H1 (cell line): Measurements from ENCODE around the gene PTPN13. TPM values are rescaled to one million over a fixed set of nuclear protein-coding genes. Genes with fewer than 3 reads are reported as not detected.

ENCODE experiments used
- CTCF ChIA-PET: fragments of 300-600 bp; sonication (Branson Sonifier 250); formaldehyde crosslinking; loops from one replicate; lab custom pipeline; 2021; ENCODE audit not compliant: partially characterized antibody; lab: Charles Lee
- POLR2A ChIA-PET: fragments of 300-600 bp; sonication (Branson Sonifier 250); formaldehyde crosslinking; loops from one replicate; lab custom pipeline; 2021; ENCODE audit warnings: inconsistent platforms; ENCODE audit not compliant: partially characterized antibody; lab: Charles Lee
- DNase-seq, 2 experiments: peaks; one replicate each; pipeline versions ENCODE4 v3.0.0 to v3.0.0-alpha.2; 2010 to 2022; ENCODE audit warnings: low spot score in 2 of 2, low read depth in 1 of 2, mixed read lengths in 1 of 2
- FAIRE-seq: peaks from 2 replicates; lab custom pipeline; 2011; peaks lifted over from hg19 to GRCh38; lab: Jason Lieb, UNC
- H2AFZ ChIP-seq: 2 replicates; pipeline ENCODE4 v1.8.1; 2012; ENCODE audit warnings: low read length, inconsistent platforms
- H2AK5ac ChIP-seq: 2 replicates; pipeline ENCODE4 v1.6.1; 2013; ENCODE audit warnings: low read depth, low read length
- H2BK120ac ChIP-seq: replicated peaks from 2 replicates; pipeline ENCODE3; 2013; ENCODE audit warnings: low read depth, low read length, inconsistent platforms
- H2BK12ac ChIP-seq: 2 replicates; pipeline ENCODE4 v1.6.1; 2013; ENCODE audit warnings: low read depth, low read length
- H2BK15ac ChIP-seq: 2 replicates; pipeline ENCODE4 v1.6.1; 2013; ENCODE audit warnings: low read length
- H2BK20ac ChIP-seq: 2 replicates; pipeline ENCODE4 v1.6.1; 2013; ENCODE audit warnings: low read length
- H2BK5ac ChIP-seq: 2 replicates; pipeline ENCODE4 v1.6.1; 2013; ENCODE audit warnings: low read depth, low read length
- H3K14ac ChIP-seq: 2 replicates; pipeline ENCODE4 v1.6.1; 2013; ENCODE audit warnings: inconsistent platforms; ENCODE audit not compliant: insufficient read length
- H3K18ac ChIP-seq: 2 replicates; pipeline ENCODE4 v1.6.1; 2013; ENCODE audit warnings: low read length; ENCODE audit errors: extremely low read depth
- H3K23ac ChIP-seq: 2 replicates; pipeline ENCODE4 v1.6.1; 2013; ENCODE audit warnings: inconsistent platforms; ENCODE audit not compliant: insufficient read length
- H3K23me2 ChIP-seq: 2 replicates; pipeline ENCODE4 v1.6.1; 2013; ENCODE audit warnings: low read depth, low read length
- H3K27ac ChIP-seq: 2 replicates; pipeline ENCODE4 v1.6.1; 2011; ENCODE audit warnings: low read depth, low read length, inconsistent platforms
- H3K27me3 ChIP-seq, 4 experiments: replicated peaks in 1 of 4; 1 replicate in 1 of 4; 2 replicates in 3 of 4; pipeline versions ENCODE4 v1.6.1 to v1.8.1; 2011 to 2013; ENCODE audit warnings: low read length in 3 of 4, mild to moderate bottlenecking in 3 of 4, inconsistent platforms in 2 of 4, mixed read lengths in 2 of 4, moderate library complexity in 1 of 4; ENCODE audit not compliant: control insufficient read depth in 3 of 4, insufficient read depth in 3 of 4; ENCODE audit errors: extremely low read depth in 1 of 4
- H3K36me3 ChIP-seq, 4 experiments: 2 replicates each; pipeline versions ENCODE4 v1.6.1 to v1.8.1; 2011 to 2013; ENCODE audit warnings: mild to moderate bottlenecking in 4 of 4, low read length in 3 of 4, moderate library complexity in 2 of 4, control low read depth in 1 of 4, inconsistent platforms in 1 of 4; ENCODE audit not compliant: insufficient read depth in 4 of 4, control insufficient read depth in 2 of 4
- H3K4ac ChIP-seq: replicated peaks from 2 replicates; pipeline ENCODE3; 2013; ENCODE audit warnings: low read length, low read depth, mixed read lengths, inconsistent platforms; ENCODE audit not compliant: insufficient read length
- H3K4me1 ChIP-seq, 4 experiments: replicated peaks in 1 of 4; 1 replicate in 1 of 4; 2 replicates in 3 of 4; pipeline versions ENCODE4 v1.6.1 to v1.8.1; 2011 to 2013; ENCODE audit warnings: low read length in 3 of 4, inconsistent platforms in 2 of 4, mixed read lengths in 1 of 4; ENCODE audit not compliant: insufficient read depth in 4 of 4, control insufficient read depth in 3 of 4
- H3K4me2 ChIP-seq, 2 experiments: 2 replicates each; pipeline versions ENCODE4 v1.6.1 to v1.8.1; 2011 to 2013; ENCODE audit warnings: low read depth in 2 of 2, low read length in 2 of 2, control low read depth in 1 of 2, inconsistent platforms in 1 of 2, mild to moderate bottlenecking in 1 of 2; ENCODE audit not compliant: insufficient read depth in 1 of 2
- H3K4me3 ChIP-seq, 4 experiments: fragments of 200-600, 300-600 bp in 1 of 4; sonication (generic), shearing (Covaris generic), sonication (Bioruptor Twin) in 1 of 4; 2 replicates each; pipeline versions ENCODE4 v1.5.1 to v1.8.1; 2011 to 2016; ENCODE audit warnings: low read length in 4 of 4, low read depth in 3 of 4, control low read depth in 2 of 4, inconsistent platforms in 2 of 4, mild to moderate bottlenecking in 2 of 4, mixed read lengths in 1 of 4, moderate library complexity in 1 of 4; ENCODE audit not compliant: insufficient read depth in 2 of 4; ENCODE audit errors: extremely low read depth in 1 of 4
- H3K56ac ChIP-seq: replicated peaks from 2 replicates; pipeline ENCODE3; 2013; ENCODE audit warnings: low read depth, mild to moderate bottlenecking, mixed read lengths, low read length, inconsistent platforms; ENCODE audit not compliant: insufficient read length
- H3K79me1 ChIP-seq: 2 replicates; pipeline ENCODE4 v1.6.1; 2013; ENCODE audit warnings: low read depth, low read length, control low read depth
- H3K79me2 ChIP-seq, 2 experiments: 2 replicates each; pipeline versions ENCODE4 v1.6.1 to v1.8.1; 2012 to 2013; ENCODE audit warnings: low read length in 2 of 2, mild to moderate bottlenecking in 2 of 2, inconsistent platforms in 1 of 2; ENCODE audit not compliant: insufficient read depth in 2 of 2, control insufficient read depth in 1 of 2
- H3K9ac ChIP-seq, 4 experiments: replicated peaks in 1 of 4; 1 replicate in 1 of 4; 2 replicates in 3 of 4; pipeline versions ENCODE4 v1.6.1 to v1.8.1; 2011 to 2013; ENCODE audit warnings: low read depth in 3 of 4, low read length in 3 of 4, control low read depth in 2 of 4, mild to moderate bottlenecking in 2 of 4, moderate library complexity in 2 of 4, inconsistent platforms in 1 of 4; ENCODE audit errors: extremely low read depth in 1 of 4
- H3K9me3 ChIP-seq, 2 experiments: 2 replicates each; pipeline versions ENCODE4 v1.6.1 to v1.8.1; 2012 to 2013; ENCODE audit warnings: mild to moderate bottlenecking in 2 of 2, moderate library complexity in 2 of 2, control low read depth in 1 of 2, inconsistent platforms in 1 of 2, low read depth in 1 of 2, low read length in 1 of 2, mixed read lengths in 1 of 2; ENCODE audit not compliant: insufficient read depth in 2 of 2
- H4K20me1 ChIP-seq, 2 experiments: replicated peaks in 1 of 2; 2 replicates each; pipeline versions ENCODE3 to v1.8.1; 2011 to 2013; ENCODE audit warnings: inconsistent platforms in 2 of 2, low read length in 2 of 2, mild to moderate bottlenecking in 1 of 2; ENCODE audit not compliant: insufficient read depth in 2 of 2, control insufficient read depth in 1 of 2
- H4K5ac ChIP-seq: 2 replicates; pipeline ENCODE4 v1.6.1; 2013; ENCODE audit warnings: low read length, low read depth, mixed read lengths, inconsistent platforms; ENCODE audit not compliant: insufficient read length
- H4K8ac ChIP-seq: 2 replicates; pipeline ENCODE4 v1.8.0; 2013; ENCODE audit warnings: mild to moderate bottlenecking, moderate library complexity, low read length, inconsistent platforms; ENCODE audit not compliant: insufficient read depth; ENCODE audit errors: extremely low read depth
- H4K91ac ChIP-seq: replicated peaks from 2 replicates; pipeline ENCODE3; 2013; ENCODE audit warnings: low read length, mixed read lengths, inconsistent platforms; ENCODE audit not compliant: insufficient read length
- ATF2 ChIP-seq: IDR thresholded peaks from 2 replicates; pipeline ENCODE4 v1.6.1; 2012; ENCODE audit warnings: low read length, inconsistent platforms
- WGBS, 2 experiments: shearing (Covaris generic) in 1 of 2; methylation state at CpG; one replicate each; pipeline versions ENCODE4 v1.1.6 to v1.1.7; 2013 to 2015; ENCODE audit warnings: low lambda C conversion rate in 2 of 2, mixed read lengths in 2 of 2, inconsistent platforms in 1 of 2, low coverage in 1 of 2, missing lambda C conversion rate in 1 of 2; ENCODE audit not compliant: insufficient replicate concordance in 2 of 2, insufficient coverage in 1 of 2, insufficient read length in 1 of 2; ENCODE audit errors: extremely low coverage in 1 of 2, missing lambda C conversion rate in 1 of 2; 5-methylcytosine and 5-hydroxymethylcytosine counted together
- polyA plus RNA-seq, 7 experiments: library from polyadenylated mRNA; depleted of rRNA in 3 of 7; stranded (reverse) in 5 of 7; unstranded in 2 of 7; fragments of >200 nt in 5 of 7; fragments of 200-250 nt in 2 of 7; gene quantifications; 1 replicate in 5 of 7; 2 replicates in 1 of 7; 4 replicates in 1 of 7; pipeline versions ENCODE4 v1.2.1 to v1.2.3, GENCODE V29; 2011 to 2013; ENCODE audit warnings: missing spikeins in 2 of 7, mixed read lengths in 2 of 7
- total RNA-seq: library from RNA; stranded (reverse); fragmentation: NEBNext Ultra II Directional; extraction: Animal tissue kit (Norgen Biotek cat#: 25700); gene quantifications from 2 replicates; pipeline ENCODE4 v1.2.1, GENCODE V29; 2021

The PTPN13 gene
- total and polyA plus RNA-seq, 2 of the 8 experiments (the other 6 are each of a cell fraction or from before 2014, with no cell fraction given) = 12.7 to 57.9 TPM

GRCh38 chr4:86664959-86665358 is 70.8 kb downstream of the PTPN13 start:
- Histone ChIP-seq H3K27me3 (no peaks in the 10 kb centered on the region), H3K23me2 (no peaks in the 10 kb centered on the region), H3K14ac (no peak overlapping the region), H3K79me2 (peaks cover 0 to 6% of the 10 kb centered on the region in 2 experiments; a peak in 1 of 4 replicates), H3K56ac (no peak overlapping the region), H3K4me1 (no peaks in the 10 kb centered on the region), H3K18ac (no peak overlapping the region), H3K9ac (no peak overlapping the region), H3K36me3 (no peaks in the 10 kb centered on the region), H3K79me1 (no peaks in the 10 kb centered on the region), H2BK20ac (no peak overlapping the region), H3K4ac (no peak overlapping the region), H2BK5ac (no peak overlapping the region), H4K5ac (no peak overlapping the region), H4K20me1 (no peaks in the 10 kb centered on the region), H3K27ac (no peak overlapping the region), H4K8ac (no peak overlapping the region), H2BK12ac (no peak overlapping the region), H2BK15ac (no peak overlapping the region), H2AK5ac (no peak overlapping the region), H2BK120ac (no peak overlapping the region), H4K91ac (no peak overlapping the region), H3K9me3 (no peaks in the 10 kb centered on the region), H3K4me3 (no peak overlapping the region), H3K4me2 (no peak overlapping the region), H3K23ac (no peak overlapping the region), H2AFZ (no peak overlapping the region)
- ChIA-PET CTCF (no interaction called here), POLR2A (interaction anchor here (0.7 kb wide), 1 partner anchor 15 kb away, joined by 4 read pairs; no protein-coding TSS in a partner anchor)
- 84% methylated on average over 1 of the region's 1 CpG; no CpG with 5 or more reads in 1 of the 2 experiments for WGBS, 2 experiments
- no peak for FAIRE-seq
- peak in 1 of 2 experiments; percentile 5 for DNase-seq
- TF ChIP-seq ATF2 = no peak
